Esophagus squamous epithelium (tissue), 5 donors: Measurements from ENCODE around the gene MLH1. TPM values are rescaled to one million over a fixed set of nuclear protein-coding genes. Genes with fewer than 3 reads are reported as not detected.

Experiments used
- DNase-seq: peaks from one replicate; lab custom pipeline; 2025; lab: John Stamatoyannopoulos, UW
- H3K27ac ChIP-seq, 4 donors: fragments of 200-600 bp; sonication (generic); one replicate each; pipeline ENCODE4 v1.5.1; 2016 to 2019; ENCODE audit warnings: mild to moderate bottlenecking in 1 of 4
- H3K27me3 ChIP-seq, 4 donors: fragments of 200-600 bp; sonication (generic); 1 replicate in 3 of 4; 2 replicates in 1 of 4; pipeline versions ENCODE4 v1.5.1 to v1.6.0; 2017 to 2021; ENCODE audit warnings: antibody characterized with exemption in 1 of 4
- H3K36me3 ChIP-seq, 3 donors: fragments of 200-600 bp; sonication (generic); one replicate each; pipeline ENCODE4 v1.5.1; 2016 to 2019
- H3K4me1 ChIP-seq, 3 donors: fragments of 200-600 bp; sonication (generic); one replicate each; pipeline ENCODE4 v1.5.1; 2017 to 2019
- H3K4me3 ChIP-seq, 4 donors: fragments of 200-600 bp; sonication (generic); 1 replicate in 3 of 4; 2 replicates in 1 of 4; pipeline ENCODE4 v1.5.1; 2016 to 2019; ENCODE audit warnings: mild to moderate bottlenecking in 2 of 4, moderate library complexity in 1 of 4
- H3K9me3 ChIP-seq, 3 donors: fragments of 200-600 bp; sonication (generic); one replicate each; pipeline ENCODE4 v1.5.1; 2016 to 2019
- CTCF ChIP-seq, 6 experiments: fragments of 450-650 bp in 4 of 6; fragments of 200-600 bp in 2 of 6; sonication (generic) in 2 of 6; IDR thresholded peaks; one replicate each; pipeline ENCODE4 v1.5.1; 2016 to 2019; ENCODE audit warnings: antibody characterized with exemption in 6 of 6, mild to moderate bottlenecking in 4 of 6, moderate library complexity in 4 of 6
- POLR2A ChIP-seq, 4 donors: fragments of 450-650 bp; IDR thresholded peaks; one replicate each; pipeline ENCODE4 v1.6.1; 2017; ENCODE audit warnings: antibody characterized with exemption in 4 of 4, mild to moderate bottlenecking in 4 of 4, moderate library complexity in 3 of 4
- WGBS, 2 donors: methylation state at CpG; one replicate each; pipeline ENCODE4 v1.1.5; 2018; 5-methylcytosine and 5-hydroxymethylcytosine counted together
- intact Hi-C: fragments of 100-400 bp; cut with DNase I; formaldehyde crosslinking; loops from one replicate; pipeline ENCODE4 v1.15.0; 2022
- total RNA-seq, 4 donors: library from RNA; depleted of rRNA; stranded (reverse); fragments of >200 nt; gene quantifications; one replicate each; pipeline ENCODE4 v1.1.0, GENCODE V29; 2016
- donor health status: DM: yes; HTN: yes; CAD: no.

MLH1 gene
- total RNA-seq, 4 donors from 2014 or later, result 15.7 to 33.4 (median 26.1) TPM

- H3K4me1 ChIP-seq, result peaks cover 0 to 21% (median 9%) of the 10 kb centered on the region in 3 donors
Measured at GRCh38 chr3:37029516-37030163, 36.3 kb downstream of the MLH1 start.

GRCh38 chr3:37030588-37030987 lies 37.3 kb downstream of the MLH1 start:
- H3K4me3 ChIP-seq, result no peak overlapping the region
- 21 to 38% methylated on average over 3 of the region's 3 CpGs for WGBS, 2 donors
- intact Hi-C loops, result no loop called here
- TF ChIP-seq POLR2A (IDR thresholded peaks at IDR 0.05) (no peak), CTCF (IDR thresholded peaks at IDR 0.05) (no peak)
- H3K36me3 ChIP-seq, result peaks cover 0 to 98% (median 5%) of the 10 kb centered on the region in 3 donors
- peak overlapping the region in 3 of 4 donors; percentile 61 to 76 (median 63) for H3K27ac ChIP-seq
- H3K4me1 ChIP-seq, result peaks cover 0 to 21% (median 9%) of the 10 kb centered on the region in 3 donors
- no peaks in the 10 kb centered on the region for H3K27me3 ChIP-seq
- DNase-seq, result no peak
- H3K9me3 ChIP-seq, result no peaks in the 10 kb centered on the region

More at GRCh38 chr3:37029516-37030163, 36.3 kb downstream of the MLH1 start:
- Histone ChIP-seq H3K9me3 (no peaks in the 10 kb centered on the region), H3K27ac (peak overlapping the region in 3 of 4 donors; percentile 61 to 63 (median 63)), H3K4me3 (no peak overlapping the region), H3K27me3 (no peaks in the 10 kb centered on the region), H3K36me3 (peaks cover 0 to 98% (median 5%) of the 10 kb centered on the region in 3 donors)
- DNase-seq, result no peak
- TF ChIP-seq CTCF (IDR thresholded peaks at IDR 0.05) (no peak), POLR2A (IDR thresholded peaks at IDR 0.05) (no peak)
- intact Hi-C loops, result loop anchor here (10.0 kb wide), 1 partner anchor 185 kb away; no protein-coding TSS in a partner anchor

- intact Hi-C loops, result no loop called here
- H3K4me3 ChIP-seq, result no peak overlapping the region
- DNase-seq, result no peak
- WGBS, 2 donors, result 82% methylated on average over 7 of the region's 7 CpGs
- TF ChIP-seq CTCF (IDR thresholded peaks at IDR 0.05), result no peak
- no peak for TF ChIP-seq POLR2A (IDR thresholded peaks at IDR 0.05)
- peaks cover 0 to 98% (median 5%) of the 10 kb centered on the region in 3 donors for H3K36me3 ChIP-seq
- peaks cover 0 to 21% (median 9%) of the 10 kb centered on the region in 3 donors for H3K4me1 ChIP-seq
- peaks cover 0 to 5% (median 0%) of the 10 kb centered on the region in 3 donors for H3K9me3 ChIP-seq
- H3K27me3 ChIP-seq, result no peaks in the 10 kb centered on the region
- H3K27ac ChIP-seq, result peak overlapping the region in 3 of 4 donors; percentile 61 to 76 (median 63)
Measured at GRCh38 chr3:37031096-37031682, 37.9 kb downstream of the MLH1 start.

- H3K27ac ChIP-seq, result peak overlapping the region in 3 of 4 donors; percentile 61 to 76 (median 63)
- WGBS, 2 donors, result 60 to 86% methylated on average over 9 to 10 of the region's 10 CpGs
- TF ChIP-seq CTCF (IDR thresholded peaks at IDR 0.05) (no peak), POLR2A (IDR thresholded peaks at IDR 0.05) (no peak)
Measured at GRCh38 chr3:37032961-37033360, 39.6 kb downstream of the MLH1 start.

GRCh38 chr3:37037352-37037751 lies 44.0 kb downstream of the MLH1 start:
- TF ChIP-seq POLR2A (IDR thresholded peaks at IDR 0.05), result no peak
- TF ChIP-seq CTCF (IDR thresholded peaks at IDR 0.05), result no peak
- WGBS, 2 donors, result 88 to 96% methylated on average over 3 of the region's 3 CpGs
- peaks cover 0 to 16% (median 7%) of the 10 kb centered on the region in 3 donors for H3K4me1 ChIP-seq
- H3K27me3 ChIP-seq, result no peaks in the 10 kb centered on the region
- H3K9me3 ChIP-seq, result peaks cover 0 to 9% (median 0%) of the 10 kb centered on the region in 3 donors
- DNase-seq, result no peak
- intact Hi-C loops, result no loop called here
- H3K27ac ChIP-seq, result no peak overlapping the region
- H3K36me3 ChIP-seq, result peaks cover 0 to 82% (median 13%) of the 10 kb centered on the region in 3 donors
- H3K4me3 ChIP-seq, result no peak overlapping the region

More at GRCh38 chr3:37032961-37033360, 39.6 kb downstream of the MLH1 start:
- Histone ChIP-seq H3K36me3 (peaks cover 0 to 96% (median 0%) of the 10 kb centered on the region in 3 donors), H3K4me3 (no peak overlapping the region), H3K4me1 (peaks cover 0 to 21% (median 9%) of the 10 kb centered on the region in 3 donors), H3K27me3 (no peaks in the 10 kb centered on the region), H3K9me3 (peaks cover 0 to 9% (median 0%) of the 10 kb centered on the region in 3 donors)
- DNase-seq, result no peak
- intact Hi-C loops, result no loop called here
